OCI-LY7 (cell line): ENCODE data around the gene HOXA4.

Experiments used
- EZH2phosphoT487 ChIP-seq: fragments of 200-600 bp; sonication (generic); IDR thresholded peaks from 2 replicates; pipeline ENCODE4 v1.6.1; 2018; ENCODE audit warnings: low read depth, borderline replicate concordance, mild to moderate bottlenecking, mixed run types, antibody characterized with exemption, low read length, moderate library complexity, mixed read lengths
- TF ChIP-seq, protein P1 (sequence below): fragments of 200-600 bp; sonication (generic); conservative IDR thresholded peaks from 2 replicates; pipeline ENCODE4 v1.5.1; 2014; ENCODE audit warnings: mild to moderate bottlenecking, antibody characterized with exemption, low read length, moderate library complexity, mixed read lengths

DNA sequence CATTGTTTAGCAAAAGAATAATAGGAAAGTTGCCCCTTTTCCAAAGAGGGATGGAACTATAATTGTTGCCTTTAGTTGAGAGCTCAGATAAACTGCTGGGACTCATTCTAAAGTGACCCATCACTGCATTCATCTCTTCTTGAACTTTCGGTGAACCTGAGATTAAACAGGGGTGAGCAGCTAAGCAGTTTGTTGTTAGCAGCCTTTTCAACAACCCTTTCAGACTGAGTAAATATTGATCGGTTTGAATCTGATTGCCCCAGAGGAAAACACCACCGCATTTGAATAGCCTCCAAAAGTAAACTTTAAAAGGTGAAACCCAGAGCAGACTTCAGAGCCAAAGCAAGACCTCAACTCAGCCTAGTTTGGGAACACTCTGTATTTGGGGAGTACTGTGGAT lies 39.5 kb downstream of the HOXA4 start:
- TF ChIP-seq, protein P1, sequence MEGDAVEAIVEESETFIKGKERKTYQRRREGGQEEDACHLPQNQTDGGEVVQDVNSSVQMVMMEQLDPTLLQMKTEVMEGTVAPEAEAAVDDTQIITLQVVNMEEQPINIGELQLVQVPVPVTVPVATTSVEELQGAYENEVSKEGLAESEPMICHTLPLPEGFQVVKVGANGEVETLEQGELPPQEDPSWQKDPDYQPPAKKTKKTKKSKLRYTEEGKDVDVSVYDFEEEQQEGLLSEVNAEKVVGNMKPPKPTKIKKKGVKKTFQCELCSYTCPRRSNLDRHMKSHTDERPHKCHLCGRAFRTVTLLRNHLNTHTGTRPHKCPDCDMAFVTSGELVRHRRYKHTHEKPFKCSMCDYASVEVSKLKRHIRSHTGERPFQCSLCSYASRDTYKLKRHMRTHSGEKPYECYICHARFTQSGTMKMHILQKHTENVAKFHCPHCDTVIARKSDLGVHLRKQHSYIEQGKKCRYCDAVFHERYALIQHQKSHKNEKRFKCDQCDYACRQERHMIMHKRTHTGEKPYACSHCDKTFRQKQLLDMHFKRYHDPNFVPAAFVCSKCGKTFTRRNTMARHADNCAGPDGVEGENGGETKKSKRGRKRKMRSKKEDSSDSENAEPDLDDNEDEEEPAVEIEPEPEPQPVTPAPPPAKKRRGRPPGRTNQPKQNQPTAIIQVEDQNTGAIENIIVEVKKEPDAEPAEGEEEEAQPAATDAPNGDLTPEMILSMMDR: no peak
- TF ChIP-seq EZH2phosphoT487: no peak
